ENCODE data around the gene HERC4.
"Not testable (repeated sequence)": the region's sequence is repeated elsewhere in the genome, so short reads cannot be mapped to it uniquely, and the experiment has no call there.

The HERC4 gene

DNA sequence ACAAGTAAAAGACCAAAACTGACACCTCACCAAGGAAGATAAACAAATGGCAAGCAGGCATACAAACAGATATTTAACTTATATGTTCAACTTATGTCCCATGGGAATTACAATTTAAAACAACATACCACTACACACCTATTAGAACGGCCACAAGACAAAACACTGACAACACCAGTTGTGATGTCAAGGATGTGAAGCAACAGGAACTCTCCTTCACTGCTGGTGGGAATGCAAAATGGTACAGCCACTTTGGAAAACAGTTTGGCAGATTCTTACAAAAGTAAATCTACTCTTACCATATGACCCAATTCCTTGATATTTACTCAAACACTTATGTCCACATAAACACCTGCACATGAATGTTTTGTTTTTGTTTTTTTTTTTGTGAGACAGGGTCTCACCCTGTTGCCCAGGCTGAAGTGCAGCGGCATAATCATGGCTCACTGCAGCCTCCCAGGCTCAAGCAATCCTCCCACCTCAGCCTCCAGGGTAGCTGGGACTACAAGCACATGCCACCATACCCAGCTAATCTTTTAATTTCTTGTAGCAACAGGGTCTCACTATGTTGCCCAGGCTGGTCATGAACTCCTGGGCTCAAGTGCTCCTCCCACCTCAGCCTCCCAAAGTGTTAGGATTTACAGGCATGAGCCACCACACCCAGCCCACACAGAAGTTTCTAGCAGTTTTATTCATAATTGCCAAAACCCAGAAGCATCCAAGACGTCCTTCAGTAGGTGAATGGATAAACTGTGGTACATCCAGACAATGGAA, 27.3 kb downstream of the HERC4 start:
- DNase-seq: no peak

DNA sequence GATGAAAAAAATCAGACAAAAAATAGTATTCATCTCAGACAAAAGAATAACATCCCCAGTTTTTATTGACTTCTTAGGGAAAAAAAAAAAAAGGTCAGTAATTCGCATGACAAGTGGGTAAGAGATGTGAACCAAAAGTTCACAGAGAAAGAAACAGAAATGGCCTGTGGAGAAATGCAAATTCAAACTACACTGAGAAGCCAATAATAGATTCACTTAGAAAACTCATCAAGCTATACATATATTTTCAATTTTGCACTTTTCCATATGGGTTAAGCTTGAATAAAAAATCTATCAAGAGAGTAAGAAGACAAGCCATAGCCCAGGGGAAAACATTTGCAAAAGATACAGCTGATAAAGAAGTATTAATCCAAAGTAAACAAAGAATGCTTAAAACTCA, 28.0 kb downstream of the HERC4 start:
- DNase-seq: no peak

GRCh38 chr10:68046642-68047041, 28.4 kb downstream of the HERC4 start:
- DNase-seq: no peak

DNA sequence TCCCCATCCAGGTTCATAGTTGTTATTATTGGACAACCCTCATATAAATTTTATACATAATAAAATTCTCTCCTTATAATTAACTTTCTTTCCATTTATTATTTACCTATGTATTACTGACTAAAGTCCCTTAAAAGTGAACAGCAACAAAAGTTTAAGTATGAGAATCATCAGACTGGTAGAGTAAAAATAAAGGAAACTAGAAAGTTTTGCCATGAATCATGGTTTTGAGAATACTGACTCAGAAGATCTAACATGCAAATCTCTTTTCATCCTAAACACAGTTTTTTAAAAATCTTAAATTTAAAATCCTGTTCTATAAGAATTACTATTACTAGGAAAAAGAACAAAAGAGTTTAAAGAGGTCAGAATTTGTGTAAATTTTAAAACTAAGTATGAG, 32.1 kb downstream of the HERC4 start:
- DNase-seq: peak; percentile 56

- no peak for DNase-seq
Observed at GRCh38 chr10:68032113-68032512, 43.0 kb downstream of the HERC4 start.

GRCh38 chr10:68027429-68027828, 47.7 kb downstream of the HERC4 start:
- DNase-seq: no peak

DNA sequence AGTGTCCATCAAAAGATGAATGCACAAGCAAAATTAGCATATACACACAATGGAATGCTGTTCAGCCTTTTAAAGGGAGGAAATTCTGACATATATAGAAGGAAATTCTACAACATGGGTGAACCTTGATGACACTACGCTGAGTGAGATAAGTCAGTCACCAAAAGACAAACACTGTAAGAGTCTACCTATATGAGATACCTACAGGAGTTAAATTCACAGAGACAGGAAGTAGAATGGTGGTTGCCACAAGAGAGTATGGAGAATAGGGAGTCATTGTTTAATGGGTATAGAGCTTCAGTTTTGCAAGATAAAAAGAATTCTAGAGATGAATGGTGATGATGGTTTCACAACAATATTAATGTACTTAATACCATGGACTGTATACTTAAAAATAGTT, 51.8 kb downstream of the HERC4 start:
- DNase-seq: no peak

DNA sequence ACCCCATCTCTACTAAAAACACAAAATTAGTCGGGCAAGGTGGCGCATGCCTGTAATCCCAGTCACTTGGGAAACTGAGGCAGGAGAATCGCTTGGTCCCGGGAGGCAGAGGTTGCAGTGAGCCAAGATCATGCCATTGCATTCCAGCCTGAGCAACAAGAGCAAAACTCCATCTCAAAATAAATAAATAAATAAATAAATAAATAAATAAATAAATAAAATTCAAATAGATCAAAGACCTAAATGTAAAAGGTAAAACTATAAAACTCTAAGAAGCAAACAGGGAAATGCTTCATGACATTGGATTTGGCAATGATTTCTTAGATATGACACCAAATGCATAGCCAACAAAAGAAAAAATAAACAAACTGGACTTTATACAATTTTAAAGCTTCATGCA, 52.8 kb downstream of the HERC4 start:
- not testable (repeated sequence) for DNase-seq

DNA sequence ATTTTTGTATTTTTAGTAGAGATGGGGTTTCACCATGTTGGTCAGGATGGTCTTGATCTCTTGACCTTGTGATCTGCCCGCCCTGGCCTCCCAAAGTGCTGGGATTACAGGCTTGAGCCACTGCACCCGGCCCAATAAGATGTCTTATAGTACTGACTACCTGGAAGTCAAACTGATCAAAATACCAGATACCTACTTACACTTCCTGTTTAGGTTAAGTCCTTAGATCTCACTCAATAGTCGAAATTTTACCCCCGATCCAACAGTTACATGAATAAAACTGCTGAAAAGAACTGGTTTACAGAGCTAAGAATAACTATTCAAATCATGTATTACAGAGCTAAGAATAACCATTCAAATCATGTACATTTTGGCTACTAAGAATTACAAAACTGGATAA, 58.6 kb downstream of the HERC4 start:
- not testable (repeated sequence) for DNase-seq

DNA sequence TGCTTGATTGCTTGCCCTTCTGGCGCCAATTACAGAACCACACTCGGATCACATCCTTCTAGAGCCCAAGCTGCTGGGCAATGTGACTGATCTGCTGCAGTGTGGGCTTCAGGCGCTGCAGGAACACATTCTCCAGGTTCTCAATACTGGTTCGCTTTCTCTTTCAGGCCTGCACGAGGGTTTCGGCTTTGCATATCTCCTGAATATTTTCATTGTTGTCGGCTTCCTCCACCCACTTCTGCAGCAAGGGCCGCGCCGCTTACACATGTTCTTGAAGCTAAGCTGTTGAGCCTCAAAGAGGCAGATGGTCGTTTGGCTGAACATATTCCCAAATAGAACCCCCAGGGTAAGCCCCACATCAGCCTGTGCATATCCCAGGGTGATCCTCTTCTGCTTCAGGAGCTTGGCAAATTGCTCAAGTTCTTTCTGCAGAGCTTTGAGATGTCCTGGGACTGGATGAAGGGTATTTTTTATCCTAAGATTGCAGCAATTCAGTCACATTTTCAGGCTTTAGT, 64.6 kb downstream of the HERC4 start:
- DNase-seq: no peak

DNA sequence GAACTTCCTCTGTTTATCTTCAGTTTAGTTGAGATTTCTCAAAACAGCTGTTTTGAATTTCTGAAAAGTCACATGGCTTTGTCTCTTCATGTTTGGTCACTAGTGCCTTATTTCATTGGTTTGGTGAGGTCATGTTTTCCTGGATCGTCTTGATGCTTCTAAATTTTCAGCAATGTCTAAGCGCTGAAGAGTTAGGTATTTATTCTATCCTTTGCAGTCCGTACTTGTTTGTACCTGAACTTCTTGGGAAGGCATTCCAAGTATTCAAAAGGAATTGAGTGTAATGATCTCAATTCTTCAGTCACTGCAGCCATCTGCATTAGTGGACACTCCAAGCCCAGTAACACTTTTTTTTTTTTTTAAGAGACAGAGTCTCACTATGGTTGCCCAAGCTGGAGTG, 67.7 kb downstream of the HERC4 start:
- DNase-seq: no peak

DNA sequence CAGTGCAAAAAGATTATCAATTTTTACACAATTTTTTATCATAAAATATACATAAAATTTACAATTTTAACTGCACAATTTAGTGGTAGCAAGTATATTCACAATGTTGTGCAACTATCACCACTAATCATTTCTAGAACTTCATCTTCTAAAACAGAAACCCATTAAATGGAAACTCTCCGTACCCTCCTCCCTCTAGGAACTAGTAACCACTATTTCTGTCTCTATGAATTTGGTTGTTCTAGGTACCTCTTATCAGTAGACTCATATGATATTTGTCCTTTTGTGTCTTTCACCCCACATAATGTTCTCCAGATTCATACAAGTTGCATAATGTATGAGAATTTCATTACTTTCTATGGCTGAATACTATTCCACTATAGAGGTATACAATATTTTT, 73.5 kb downstream of the HERC4 start:
- no peak for DNase-seq

- DNase-seq: no peak
Observed at GRCh38 chr10:68001000-68001399, 74.1 kb downstream of the HERC4 start.

DNA sequence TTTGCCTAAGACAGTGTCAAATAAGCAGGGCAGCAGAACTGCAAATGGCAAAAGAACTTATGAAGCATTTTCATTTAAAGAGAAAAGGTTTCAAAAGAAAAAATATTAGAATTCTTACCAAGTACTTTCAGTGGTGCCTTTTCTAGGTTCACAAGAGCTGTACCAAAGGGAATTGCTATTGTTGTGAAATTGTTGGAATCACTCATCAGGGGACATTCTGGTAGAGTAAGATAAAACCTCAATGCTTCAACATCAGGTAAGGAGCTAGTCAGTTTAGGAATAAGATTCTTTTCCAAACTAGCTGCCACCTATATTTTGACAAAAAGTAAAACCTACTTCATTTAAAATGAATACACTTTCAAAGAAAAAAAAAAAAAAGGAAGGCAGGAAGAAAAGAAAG, 85.0 kb downstream of the HERC4 start:
- DNase-seq: no peak

- no peak for DNase-seq
Observed at GRCh38 chr10:67988606-67989005, 86.5 kb downstream of the HERC4 start.

- not testable (repeated sequence) for DNase-seq
Observed at GRCh38 chr10:67982603-67983002, 92.5 kb downstream of the HERC4 start.

- DNase-seq: no peak
Observed at GRCh38 chr10:67978749-67979148, 96.3 kb downstream of the HERC4 start.

- no peak for DNase-seq
Observed at GRCh38 chr10:67977251-67977650, 97.8 kb downstream of the HERC4 start.

GRCh38 chr10:67976292-67977245, 98.5 kb downstream of the HERC4 start:
- no peak for DNase-seq

- DNase-seq: no peak
Observed at GRCh38 chr10:67975871-67976270, 99.2 kb downstream of the HERC4 start.

DNA sequence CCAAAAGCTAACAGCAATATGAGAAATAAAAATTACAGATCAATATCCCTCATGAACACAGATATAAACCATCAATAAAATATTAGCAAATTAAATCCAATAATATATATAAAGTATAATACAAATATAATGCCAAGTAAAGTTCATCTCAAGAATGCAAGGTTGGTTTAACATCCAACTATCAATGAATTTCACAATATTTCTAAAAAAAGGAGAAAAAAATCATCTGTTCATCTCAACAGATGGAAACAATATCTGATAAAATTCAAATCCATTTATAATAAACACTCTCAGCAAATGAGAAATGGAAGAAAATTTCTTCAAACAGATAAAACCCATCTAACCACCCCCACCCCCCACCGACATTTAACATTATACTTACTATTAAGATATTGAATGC, 103.8 kb downstream of the HERC4 start:
- DNase-seq: no peak

GRCh38 chr10:67969875-67970274, 105.2 kb downstream of the HERC4 start:
- DNase-seq: peak; percentile 6

- not testable (repeated sequence) for DNase-seq
Observed at GRCh38 chr10:67966035-67966434, 109.0 kb downstream of the HERC4 start.

DNA sequence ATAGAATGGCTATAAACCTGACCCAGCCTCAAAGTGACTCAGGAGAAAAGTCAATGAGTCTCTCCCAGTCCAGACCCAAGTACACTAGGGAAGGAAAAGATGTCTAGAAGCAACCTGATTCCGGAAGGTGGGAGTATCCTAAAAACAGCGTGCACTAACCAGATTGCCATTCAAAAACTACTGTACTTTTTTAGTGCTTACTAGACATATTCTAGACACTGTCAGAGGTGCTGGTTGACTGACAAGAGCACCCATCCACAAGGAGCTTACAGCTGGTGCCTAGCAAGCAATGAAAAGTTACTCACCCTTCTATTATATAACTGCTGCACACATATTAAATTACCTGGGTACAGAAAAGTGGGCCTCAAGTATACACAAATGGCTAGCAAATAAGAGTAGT, 109.6 kb downstream of the HERC4 start:
- DNase-seq: no peak

All from HCEC 1CT (cell line).